Germinal center (tissue), 1 donor: ENCODE results near the gene COLQ.
"Not testable (repeated sequence)": the region's sequence is repeated elsewhere in the genome, so short reads cannot be mapped to it uniquely, and the experiment has no call there.

Source experiments
- DNase-seq: peaks from one replicate; pipeline ENCODE4 v3.0.0; 2012; ENCODE audit warnings: mixed read lengths, low spot score

Gene COLQ

DNA sequence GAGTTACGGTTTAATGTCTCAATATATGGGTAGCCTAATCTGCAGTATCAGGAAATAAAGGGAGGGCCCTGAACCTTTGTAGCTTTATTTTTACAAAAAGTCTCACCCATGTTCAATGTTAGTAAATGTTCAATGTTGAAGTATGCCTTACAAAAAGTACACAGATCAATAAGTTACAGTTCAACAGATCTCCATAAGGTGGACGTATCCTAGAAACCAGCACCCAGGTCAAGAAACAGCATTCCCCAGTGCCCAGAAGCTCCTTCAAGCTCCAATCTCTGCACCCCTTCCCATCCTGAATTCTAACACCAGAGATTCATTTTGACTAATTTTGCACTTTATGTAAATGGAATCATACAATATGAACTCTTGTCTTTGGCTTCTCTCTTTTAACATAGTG lies 31.3 kb downstream of the COLQ start:
- no peak for DNase-seq

GRCh38 chr3:15488002-15488401 lies 33.5 kb downstream of the COLQ start:
- no peak for DNase-seq

DNA sequence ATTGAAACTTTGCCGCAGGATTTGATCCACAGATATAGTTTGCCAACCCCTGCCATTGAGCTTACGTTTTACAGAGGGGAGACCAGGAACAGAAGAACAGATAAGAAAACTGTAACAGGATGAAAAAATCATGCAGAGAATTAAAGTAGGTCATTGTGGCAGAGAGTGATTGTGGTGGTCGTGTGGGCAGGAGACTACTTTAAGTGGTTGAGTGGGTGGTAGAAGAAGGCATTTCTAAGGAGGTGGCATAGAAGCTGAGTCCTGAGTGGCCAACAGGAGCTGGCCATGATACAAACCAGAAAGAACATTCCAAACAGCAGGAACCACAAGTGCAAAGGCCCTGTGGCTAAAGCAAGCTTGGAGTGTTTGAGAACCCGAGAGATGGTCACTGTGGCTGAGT lies 34.5 kb downstream of the COLQ start:
- no peak for DNase-seq

GRCh38 chr3:15486020-15486419 lies 35.5 kb downstream of the COLQ start:
- no peak for DNase-seq

- not testable (repeated sequence) for DNase-seq
Measured at GRCh38 chr3:15484551-15484950, 37.0 kb downstream of the COLQ start.

- DNase-seq = no peak
Measured at GRCh38 chr3:15479400-15480224, 41.9 kb downstream of the COLQ start.

DNA sequence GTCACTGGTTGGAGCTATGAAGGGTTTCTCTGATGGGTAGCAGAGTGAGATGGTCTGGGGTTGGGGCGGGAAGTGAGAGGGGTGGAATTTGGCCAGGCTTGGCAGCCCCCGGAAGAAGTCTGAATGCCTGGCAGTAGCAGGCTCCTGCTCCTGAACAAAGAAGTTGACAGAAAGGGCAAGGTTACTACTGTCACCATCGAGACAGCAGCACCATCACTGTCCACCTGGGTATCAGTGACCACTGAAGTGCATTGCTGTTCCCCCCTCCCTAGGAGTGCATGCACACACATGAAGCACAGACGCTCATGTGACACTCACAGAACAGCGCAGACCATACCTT lies 42.9 kb downstream of the COLQ start:
- no peak for DNase-seq

- no peak for DNase-seq
Measured at GRCh38 chr3:15477951-15478639, 43.4 kb downstream of the COLQ start.

GRCh38 chr3:15476378-15476777 lies 45.1 kb downstream of the COLQ start:
- no peak for DNase-seq

- no peak for DNase-seq
Measured at GRCh38 chr3:15475161-15475560, 46.3 kb downstream of the COLQ start.

GRCh38 chr3:15471861-15472260 lies 49.6 kb downstream of the COLQ start:
- no peak for DNase-seq

DNA sequence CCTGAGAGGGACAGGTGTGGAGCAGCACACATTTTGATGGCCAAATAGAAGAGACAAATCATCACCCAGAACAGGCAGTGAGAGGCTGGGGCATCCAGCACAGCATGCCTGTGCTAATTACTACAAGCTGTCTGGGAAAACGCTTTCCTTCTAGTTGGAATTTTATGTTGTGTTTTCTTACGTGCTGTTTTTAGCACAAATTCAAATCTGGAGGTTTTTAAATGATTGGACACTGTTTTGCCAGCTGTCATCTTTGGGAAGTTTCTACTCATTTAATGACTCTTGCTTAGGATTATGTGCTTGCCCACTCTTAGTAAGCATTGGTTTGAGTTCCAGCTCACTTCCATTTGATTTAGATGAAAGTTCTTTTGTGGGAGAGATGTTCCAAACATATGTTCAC lies 50.7 kb downstream of the COLQ start:
- no peak for DNase-seq

DNA sequence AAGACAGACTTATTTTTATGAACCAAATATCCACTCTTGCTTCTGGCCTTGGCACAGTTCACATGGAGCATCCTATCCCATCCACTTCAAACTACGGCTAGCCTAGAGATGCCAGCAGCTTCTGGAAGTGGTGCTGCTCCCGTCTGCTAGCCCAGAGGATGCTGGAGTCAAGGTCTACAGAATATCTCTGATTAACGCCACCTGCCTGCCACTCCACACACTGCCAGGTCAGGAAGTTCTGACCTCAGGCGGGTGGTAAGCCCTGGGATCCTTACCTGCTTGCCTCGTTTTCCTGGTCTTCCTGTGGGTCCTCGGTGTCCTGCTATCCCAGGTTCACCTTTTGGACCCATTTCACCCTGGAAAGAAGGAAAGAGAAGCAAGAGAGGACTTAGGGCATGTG lies 51.2 kb downstream of the COLQ start:
- DNase-seq = no peak

GRCh38 chr3:15467227-15468181 lies 54.0 kb downstream of the COLQ start:
- no peak for DNase-seq

- no peak for DNase-seq
Measured at GRCh38 chr3:15465876-15466585, 55.5 kb downstream of the COLQ start.

GRCh38 chr3:15462451-15462850 lies 59.1 kb downstream of the COLQ start:
- DNase-seq = no peak

- no peak for DNase-seq
Measured at GRCh38 chr3:15460891-15461531, 60.5 kb downstream of the COLQ start.

DNA sequence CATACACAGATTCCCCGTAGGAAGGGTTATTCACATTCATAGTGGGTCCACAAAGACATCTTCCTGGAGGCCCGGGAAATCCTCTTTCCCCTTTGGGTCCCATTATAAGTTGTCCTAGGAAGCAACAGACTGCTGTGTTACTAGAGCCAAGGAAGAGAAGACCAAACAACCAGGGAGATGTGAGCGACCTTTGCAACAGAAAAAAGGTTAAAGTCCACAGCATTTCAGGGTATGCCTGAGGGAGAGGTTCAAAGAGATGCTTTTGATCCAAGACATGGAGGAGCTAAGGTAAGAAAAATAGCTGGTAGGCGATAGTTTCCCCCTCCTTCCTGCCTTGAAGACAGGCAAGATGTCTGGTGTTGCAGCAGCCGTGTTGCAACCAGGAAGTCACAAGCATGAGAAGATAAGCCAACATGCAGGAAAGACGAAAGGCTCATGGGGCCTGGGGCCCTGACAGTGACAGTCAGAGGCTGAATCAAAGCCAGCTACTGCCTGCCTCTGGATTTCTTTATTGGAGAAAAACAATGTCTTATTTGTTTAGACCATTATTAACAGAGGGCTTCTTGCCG lies 63.2 kb downstream of the COLQ start:
- no peak for DNase-seq

DNA sequence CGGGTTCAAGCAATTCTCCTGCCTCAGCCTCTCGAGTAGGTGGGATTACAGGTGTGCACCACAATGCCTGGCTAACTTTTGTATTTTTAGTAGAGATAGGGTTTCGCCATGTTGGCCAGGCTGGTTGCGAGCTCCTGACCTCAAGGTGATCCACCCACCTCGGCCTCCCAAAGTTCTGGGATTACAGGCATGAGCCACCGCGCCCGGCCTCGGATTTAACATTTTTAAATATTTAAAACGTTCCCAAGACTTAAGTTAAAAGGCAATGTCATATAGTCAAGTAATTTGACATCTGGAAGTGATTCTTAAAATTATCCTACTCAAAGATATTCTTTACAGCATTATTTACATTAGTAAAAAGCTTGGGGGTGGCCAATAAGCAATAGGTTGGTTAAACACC lies 64.6 kb downstream of the COLQ start:
- not testable (repeated sequence) for DNase-seq

- DNase-seq = no peak
Measured at GRCh38 chr3:15456321-15456720, 65.2 kb downstream of the COLQ start.

DNA sequence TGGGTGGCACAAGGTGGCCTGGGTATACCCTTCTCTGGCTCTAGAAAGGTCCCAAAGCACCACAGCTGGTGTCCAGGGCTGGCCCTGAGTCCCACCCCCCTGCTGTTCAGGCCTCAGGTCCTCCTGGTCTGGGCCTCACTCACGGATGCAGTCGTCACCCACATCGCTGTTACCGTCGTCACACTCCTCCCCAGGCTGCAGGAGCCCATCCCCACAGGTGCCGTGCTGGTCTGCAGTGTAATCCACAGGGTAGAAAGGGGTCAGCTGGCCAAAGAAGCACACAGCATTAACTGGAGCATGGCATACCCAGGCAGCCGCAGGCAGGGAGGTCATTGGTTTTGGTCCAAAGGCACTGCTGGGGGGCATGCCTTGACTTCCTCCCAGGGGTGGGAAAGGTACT lies 65.8 kb downstream of the COLQ start:
- no peak for DNase-seq
